Adipocyte (in vitro differentiated cells): ENCODE results near the gene ADTRP.
A peak's percentile ranks its signal among the peaks of the same experiment; 100 is the strongest.
"Not testable (repeated sequence)": the region's sequence is repeated elsewhere in the genome, so short reads cannot be mapped to it uniquely, and the experiment has no call there.

Experiments used
- DNase-seq: peaks from one replicate; pipeline ENCODE4 v3.0.0-alpha.2; 2015; ENCODE audit warnings: low read depth
- H3K27me3 ChIP-seq: replicated peaks from 2 replicates; pipeline ENCODE4 v1.7.0; 2013; ENCODE audit warnings: mild to moderate bottlenecking, low read length, moderate library complexity; ENCODE audit not compliant: control insufficient read depth, insufficient read depth
- H3K36me3 ChIP-seq: 2 replicates; pipeline ENCODE4 v1.7.0; 2013; ENCODE audit warnings: low read length, mild to moderate bottlenecking, moderate library complexity; ENCODE audit not compliant: control insufficient read depth, insufficient read depth, severe bottlenecking
- H3K4me1 ChIP-seq: 2 replicates; pipeline ENCODE4 v1.7.0; 2013; ENCODE audit warnings: mild to moderate bottlenecking, low read length, moderate library complexity; ENCODE audit not compliant: control insufficient read depth, insufficient read depth
- H3K4me3 ChIP-seq: 2 replicates; pipeline ENCODE4 v1.7.0; 2013; ENCODE audit warnings: mild to moderate bottlenecking, low read length, moderate library complexity
- H3K9ac ChIP-seq: 2 replicates; pipeline ENCODE4 v1.7.0; 2013; ENCODE audit warnings: mild to moderate bottlenecking, low read length, moderate library complexity
- H3K9me3 ChIP-seq: 2 replicates; pipeline ENCODE4 v1.7.0; 2013; ENCODE audit warnings: mild to moderate bottlenecking, low read length, moderate library complexity; ENCODE audit not compliant: control insufficient read depth

Gene ADTRP

DNA sequence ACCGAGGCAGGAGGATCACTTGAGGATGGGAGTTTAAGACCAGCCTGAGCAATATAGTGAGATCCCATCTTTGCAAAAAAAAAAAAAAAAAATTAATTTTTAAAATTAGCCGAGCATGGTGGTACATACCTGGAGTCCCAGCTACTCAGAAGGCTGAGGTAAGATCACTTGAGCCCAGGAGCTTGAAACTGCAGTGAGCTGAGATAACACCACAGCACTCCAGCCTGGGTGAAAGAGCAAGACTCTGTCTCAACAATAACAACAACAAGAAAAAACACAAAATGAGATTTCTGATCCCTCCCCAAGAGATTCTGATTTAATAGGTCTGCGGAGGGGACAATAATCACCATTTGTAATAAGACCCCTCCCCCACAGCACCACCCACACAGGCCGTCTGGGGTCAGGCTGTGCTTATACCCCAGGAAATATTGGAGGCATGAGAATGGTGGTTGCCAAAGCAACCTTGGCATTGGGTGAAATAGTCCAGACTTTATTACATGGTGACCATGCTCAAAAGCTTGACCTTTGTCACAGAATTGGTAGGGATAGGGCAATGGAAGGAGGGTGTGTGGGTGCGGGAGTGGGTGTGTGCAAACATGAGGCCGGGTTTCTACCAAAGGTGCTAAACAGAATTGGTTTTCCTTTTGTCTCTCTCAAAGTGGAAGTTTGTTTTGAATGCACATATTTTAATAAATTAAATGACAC, 24.4 kb upstream of the ADTRP start:
- H3K4me1 ChIP-seq: peaks cover 3% of the 10 kb centered on the region
- H3K9me3 ChIP-seq: no peaks in the 10 kb centered on the region
- no peaks in the 10 kb centered on the region for H3K27me3 ChIP-seq
- no peak overlapping the region for H3K4me3 ChIP-seq
- no peak for DNase-seq
- no peaks in the 10 kb centered on the region for H3K36me3 ChIP-seq
- no peak overlapping the region for H3K9ac ChIP-seq

DNA sequence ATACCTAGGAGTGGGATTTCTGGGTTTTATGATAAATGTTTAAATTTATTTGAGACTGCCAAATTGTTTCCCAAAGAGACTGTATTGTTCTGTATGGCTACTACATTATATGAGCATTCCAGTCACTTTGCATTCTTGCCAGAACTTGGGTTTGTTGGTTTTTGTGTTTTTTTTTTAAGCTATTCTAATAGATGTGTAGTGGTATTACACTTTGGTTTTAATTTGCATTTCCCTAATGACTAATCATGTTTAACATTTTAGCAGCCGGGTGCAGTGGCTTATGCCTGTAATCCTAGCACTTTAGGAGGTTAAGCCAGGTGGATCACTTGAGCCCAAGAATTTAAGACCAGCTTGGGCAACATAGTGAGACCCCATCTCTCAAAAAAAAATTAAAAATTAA, 21.9 kb upstream of the ADTRP start:
- not testable (repeated sequence) for H3K36me3 ChIP-seq, DNase-seq, H3K27me3 ChIP-seq, H3K9me3 ChIP-seq, H3K9ac ChIP-seq, H3K4me1 ChIP-seq, H3K4me3 ChIP-seq

DNA sequence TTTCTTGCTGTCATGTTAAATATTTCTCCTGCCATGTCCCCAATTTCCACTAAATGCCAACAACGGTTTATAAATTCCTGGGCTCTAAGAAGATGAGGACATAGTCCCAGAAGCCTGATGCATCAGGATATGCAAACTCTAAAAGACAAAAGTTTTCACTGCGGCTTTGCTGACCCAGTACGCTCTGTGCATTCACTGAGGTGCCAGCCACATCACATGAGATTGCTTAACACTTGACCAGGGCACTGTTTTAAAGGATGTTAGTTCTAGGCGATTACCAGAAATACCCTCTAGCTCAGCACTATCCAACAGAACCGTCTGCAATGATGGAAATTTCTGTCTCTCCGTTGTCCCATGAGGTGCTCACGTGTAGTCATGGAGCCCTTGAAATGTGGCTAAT, 19.9 kb upstream of the ADTRP start:
- DNase-seq: peak; percentile 32
- Histone ChIP-seq H3K4me3 (no peak overlapping the region), H3K9ac (no peak overlapping the region), H3K9me3 (no peaks in the 10 kb centered on the region), H3K36me3 (no peaks in the 10 kb centered on the region), H3K27me3 (no peaks in the 10 kb centered on the region), H3K4me1 (peaks cover 16% of the 10 kb centered on the region)

DNA sequence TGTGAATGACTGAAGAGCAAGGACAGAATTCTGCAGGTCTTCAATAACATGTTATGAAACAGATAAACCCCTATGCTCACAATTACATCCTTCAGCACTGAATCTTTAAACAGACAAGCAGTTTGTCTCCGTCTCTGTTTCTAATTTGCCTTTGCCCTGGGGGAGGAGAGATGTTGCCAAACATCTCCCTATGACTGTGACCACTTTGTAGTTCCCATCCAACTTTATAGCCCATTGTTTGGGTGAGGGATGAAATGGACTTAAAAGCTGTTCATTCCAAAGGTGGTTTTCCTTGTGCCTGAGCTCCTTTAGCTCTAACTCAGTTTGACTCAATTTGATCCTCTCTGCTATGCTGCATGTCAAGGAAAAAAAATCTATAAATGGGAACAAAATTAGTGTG, 19.5 kb upstream of the ADTRP start:
- no peaks in the 10 kb centered on the region for H3K27me3 ChIP-seq
- H3K4me1 ChIP-seq: peaks cover 14% of the 10 kb centered on the region
- H3K9me3 ChIP-seq: no peaks in the 10 kb centered on the region
- no peak overlapping the region for H3K9ac ChIP-seq
- DNase-seq: peak; percentile 79
- H3K36me3 ChIP-seq: no peaks in the 10 kb centered on the region
- H3K4me3 ChIP-seq: no peak overlapping the region

DNA sequence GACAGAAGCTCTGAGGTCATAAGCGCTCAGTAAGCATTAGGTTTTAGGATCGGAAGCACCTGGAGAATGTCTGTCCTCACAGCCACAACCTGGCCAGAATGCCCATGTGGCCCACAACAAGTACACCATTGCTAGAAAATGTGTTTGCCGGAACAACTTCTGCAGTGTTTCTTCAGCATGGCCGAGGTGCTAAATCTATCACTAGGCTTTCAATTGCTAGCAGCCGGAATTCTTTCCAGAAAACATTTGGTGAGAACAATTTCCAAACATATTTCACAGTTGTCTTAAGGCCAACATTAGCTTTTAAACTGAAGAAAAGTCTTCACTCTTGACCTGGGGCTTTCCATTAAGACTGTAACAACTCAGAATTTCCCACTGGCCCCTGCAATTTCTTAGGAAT, 18.2 kb upstream of the ADTRP start:
- Histone ChIP-seq H3K9ac (no peak overlapping the region), H3K9me3 (no peaks in the 10 kb centered on the region), H3K4me1 (peaks cover 12% of the 10 kb centered on the region), H3K36me3 (no peaks in the 10 kb centered on the region), H3K27me3 (no peaks in the 10 kb centered on the region), H3K4me3 (no peak overlapping the region)
- no peak for DNase-seq

DNA sequence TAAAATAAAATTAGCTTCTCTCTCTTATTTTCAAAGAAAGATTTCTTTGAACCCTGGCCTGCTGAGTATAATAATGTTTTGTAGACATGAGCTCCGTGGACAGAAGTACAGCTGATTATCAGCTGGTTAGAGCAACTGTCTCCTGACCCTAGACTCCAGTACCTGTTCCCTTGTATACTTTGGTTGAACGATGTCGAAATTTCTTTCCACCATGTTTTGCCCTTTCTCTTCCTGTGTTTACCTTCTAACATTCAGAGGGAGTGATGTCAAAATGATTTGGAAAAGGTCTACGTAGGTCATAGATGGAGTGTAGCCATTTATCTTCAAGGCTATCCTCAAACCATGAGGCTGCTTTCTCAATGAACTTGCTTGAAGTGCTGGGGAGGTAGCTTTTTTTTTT, 16.8 kb upstream of the ADTRP start:
- Histone ChIP-seq H3K27me3 (no peaks in the 10 kb centered on the region), H3K4me1 (peaks cover 12% of the 10 kb centered on the region), H3K36me3 (no peaks in the 10 kb centered on the region), H3K9ac (peak overlapping the region; percentile 52), H3K4me3 (peak overlapping the region; percentile 74), H3K9me3 (no peaks in the 10 kb centered on the region)
- DNase-seq: no peak

DNA sequence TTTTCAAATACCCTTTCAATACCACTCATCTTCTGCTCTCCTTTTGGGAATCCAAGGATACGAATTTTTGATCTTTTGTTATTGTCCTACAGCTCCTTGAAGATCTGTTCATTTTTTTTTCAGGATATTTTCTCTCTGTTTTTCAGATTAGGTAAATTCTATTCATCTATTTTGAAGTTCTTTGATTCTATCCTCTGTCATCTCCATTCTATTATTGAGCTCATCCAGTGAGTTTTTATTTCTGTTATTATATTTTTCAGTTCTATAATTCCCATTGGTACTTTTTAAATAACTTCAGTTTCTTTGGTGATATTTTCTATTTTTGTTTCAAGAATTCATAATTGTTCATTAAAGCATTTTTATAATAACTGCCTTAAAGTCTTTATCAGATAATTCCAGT, 14.7 kb upstream of the ADTRP start:
- Histone ChIP-seq H3K27me3 (no peaks in the 10 kb centered on the region), H3K9me3 (no peaks in the 10 kb centered on the region), H3K9ac (no peak overlapping the region), H3K4me1 (peaks cover 12% of the 10 kb centered on the region), H3K4me3 (no peak overlapping the region), H3K36me3 (no peaks in the 10 kb centered on the region)
- no peak for DNase-seq

DNA sequence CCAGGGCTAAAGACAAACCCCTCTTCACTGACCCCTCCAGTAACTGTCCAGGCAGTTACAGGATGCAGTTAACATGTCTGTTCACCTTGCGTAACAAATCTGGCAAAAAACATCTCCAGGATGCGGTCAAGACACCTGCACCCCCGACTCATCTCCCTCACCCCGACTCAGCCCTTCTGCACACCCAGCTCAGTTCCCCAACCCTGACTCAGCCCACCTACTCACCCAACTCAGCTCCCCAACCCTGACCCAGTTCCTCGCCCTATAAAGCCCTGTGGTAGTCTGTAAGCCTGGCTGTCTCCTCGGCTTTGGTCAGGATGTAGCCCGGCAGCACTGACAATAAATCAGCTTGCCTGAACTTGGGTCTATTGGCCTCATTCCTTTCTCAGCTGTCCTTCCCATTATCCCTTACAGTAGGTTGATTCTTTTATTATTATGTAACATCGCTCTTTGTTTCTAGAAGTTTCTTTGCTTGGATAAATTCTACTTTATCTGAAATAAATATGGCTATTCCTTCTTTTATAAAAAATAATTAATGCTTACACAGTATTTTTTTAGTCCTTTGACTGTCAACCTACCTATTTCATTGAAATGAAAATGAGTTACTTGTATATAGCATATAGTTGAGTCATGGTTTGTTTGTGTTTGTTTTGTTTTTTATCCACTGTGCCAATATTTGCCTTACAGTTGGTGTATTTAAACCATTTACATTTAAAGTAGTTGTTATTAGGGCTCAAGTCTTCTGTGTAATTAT, 12.9 kb upstream of the ADTRP start:
- Histone ChIP-seq H3K9ac (no peak overlapping the region), H3K9me3 (no peaks in the 10 kb centered on the region), H3K36me3 (no peaks in the 10 kb centered on the region), H3K27me3 (no peaks in the 10 kb centered on the region), H3K4me1 (peaks cover 12% of the 10 kb centered on the region), H3K4me3 (no peak overlapping the region)
- no peak for DNase-seq

DNA sequence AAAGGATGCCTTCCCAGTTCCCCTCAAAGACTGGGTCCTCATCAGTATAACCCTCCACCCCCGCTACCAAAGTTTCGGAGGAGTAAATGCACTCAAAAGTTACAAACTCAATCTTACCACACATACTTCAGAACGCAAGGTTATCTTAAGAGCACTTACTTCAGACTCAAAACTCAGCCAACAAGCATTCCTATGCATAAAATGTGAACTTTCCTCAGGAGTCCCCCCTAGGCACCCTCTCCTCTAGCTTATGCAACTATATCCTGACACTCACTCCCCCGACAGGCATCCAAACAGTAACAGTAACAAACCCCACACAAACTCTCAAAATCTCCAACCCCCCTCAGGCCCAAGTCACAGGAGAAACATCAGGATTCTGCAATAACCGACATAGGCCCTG, 11.1 kb upstream of the ADTRP start:
- H3K4me1 ChIP-seq: peaks cover 7% of the 10 kb centered on the region
- H3K36me3 ChIP-seq: no peaks in the 10 kb centered on the region
- H3K4me3 ChIP-seq: no peak overlapping the region
- no peak overlapping the region for H3K9ac ChIP-seq
- no peak for DNase-seq
- H3K9me3 ChIP-seq: no peaks in the 10 kb centered on the region
- no peaks in the 10 kb centered on the region for H3K27me3 ChIP-seq

DNA sequence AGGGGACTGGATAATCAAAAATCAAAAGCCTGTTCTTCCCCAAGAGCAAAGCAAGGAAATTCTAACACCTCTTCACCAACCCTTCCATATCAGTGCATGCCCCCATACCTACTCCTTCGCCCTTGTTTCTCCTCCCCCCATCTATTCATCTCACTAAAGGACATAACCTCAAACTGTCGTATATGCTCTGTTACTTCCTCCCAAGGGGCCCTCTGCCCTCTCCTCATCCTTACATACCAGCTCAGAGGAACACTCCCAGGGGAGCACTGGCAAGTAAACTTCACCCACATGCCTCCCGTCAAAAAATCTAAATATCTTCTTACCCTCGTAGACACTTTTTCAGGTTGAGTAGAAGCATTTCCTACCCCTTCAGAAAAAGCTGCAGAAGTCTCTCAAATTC, 9.4 kb upstream of the ADTRP start:
- Histone ChIP-seq H3K9me3 (no peaks in the 10 kb centered on the region), H3K27me3 (no peaks in the 10 kb centered on the region), H3K36me3 (no peaks in the 10 kb centered on the region), H3K4me1 (no peaks in the 10 kb centered on the region), H3K9ac (no peak overlapping the region), H3K4me3 (no peak overlapping the region)
- DNase-seq: no peak

DNA sequence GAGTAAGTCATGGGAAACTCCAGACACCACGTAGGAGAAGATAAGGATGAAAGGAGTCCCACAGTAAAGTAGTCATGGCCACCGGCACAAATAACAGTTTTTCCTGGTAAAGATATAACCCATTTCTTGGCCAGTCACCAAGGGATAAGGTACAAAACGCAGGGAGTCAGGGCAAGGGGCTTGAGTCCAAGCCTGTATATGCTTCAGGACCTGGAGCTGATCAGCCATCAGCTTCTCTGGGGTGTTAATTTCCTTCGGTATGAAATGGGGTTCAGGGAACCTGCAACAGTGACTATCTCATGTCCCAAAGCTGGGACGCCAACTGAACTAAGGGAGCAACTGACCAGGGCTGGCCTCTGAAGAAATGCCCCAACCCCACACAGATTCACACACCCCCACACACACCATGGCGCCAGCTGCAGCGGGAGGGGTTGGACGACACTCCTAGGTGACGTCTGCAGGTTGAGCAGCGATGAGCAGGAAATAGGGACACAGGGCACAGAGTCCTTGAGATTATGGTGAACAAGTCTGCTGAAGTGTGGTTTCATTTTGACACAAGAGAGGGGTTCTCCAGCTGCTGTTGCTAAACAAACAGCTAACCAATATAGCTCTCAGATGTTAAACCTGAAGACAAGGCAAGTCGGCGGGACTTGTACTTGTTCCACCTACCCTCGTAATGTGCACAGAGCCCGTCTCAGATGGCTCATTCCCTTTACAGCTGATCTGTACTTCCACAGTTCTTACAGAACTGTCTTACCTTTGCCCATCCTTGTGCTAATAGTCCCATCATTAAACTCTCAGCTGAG, 7.4 kb upstream of the ADTRP start:
- no peak for DNase-seq
- no peaks in the 10 kb centered on the region for H3K9me3 ChIP-seq
- H3K4me1 ChIP-seq: no peaks in the 10 kb centered on the region
- H3K27me3 ChIP-seq: no peaks in the 10 kb centered on the region
- H3K9ac ChIP-seq: no peak overlapping the region
- H3K4me3 ChIP-seq: no peak overlapping the region
- H3K36me3 ChIP-seq: no peaks in the 10 kb centered on the region
